H9 (cell line): ENCODE results near the gene WDR48. TPM values are rescaled to one million over a fixed set of nuclear protein-coding genes. Genes with fewer than 3 reads are reported as not detected.

Experiments
- DNase-seq: peaks from one replicate; pipeline ENCODE4 v3.0.0-alpha.2; 2017
- H2AFZ ChIP-seq: one replicate; pipeline ENCODE4 v1.6.1; 2013; ENCODE audit warnings: mild to moderate bottlenecking, low read length, control low read depth, moderate library complexity
- H2AK5ac ChIP-seq: 2 replicates; pipeline ENCODE4 v1.6.1; 2013; ENCODE audit warnings: low read length, control low read depth, mixed read lengths; ENCODE audit not compliant: insufficient read length
- H2BK120ac ChIP-seq: one replicate; pipeline ENCODE4 v1.6.1; 2013; ENCODE audit warnings: low read depth, mild to moderate bottlenecking, low read length, control low read depth, inconsistent platforms; ENCODE audit not compliant: poor library complexity, severe bottlenecking
- H2BK12ac ChIP-seq: 2 replicates; pipeline ENCODE4 v1.6.1; 2013; ENCODE audit warnings: low read length, control low read depth, mixed read lengths, low read depth; ENCODE audit not compliant: insufficient read length
- H2BK15ac ChIP-seq: 2 replicates; pipeline ENCODE4 v1.6.1; 2013; ENCODE audit warnings: low read depth, low read length, control low read depth
- H2BK20ac ChIP-seq: one replicate; pipeline ENCODE4 v1.6.1; 2013; ENCODE audit warnings: low read depth, mild to moderate bottlenecking, low read length, control low read depth, inconsistent platforms; ENCODE audit not compliant: poor library complexity, severe bottlenecking
- H2BK5ac ChIP-seq: 2 replicates; pipeline ENCODE4 v1.6.1; 2013; ENCODE audit warnings: low read length, control low read depth, mixed read lengths; ENCODE audit not compliant: insufficient read length
- H3K14ac ChIP-seq: 2 replicates; pipeline ENCODE4 v1.6.1; 2013; ENCODE audit warnings: low read length, control low read depth; ENCODE audit not compliant: insufficient read depth
- H3K18ac ChIP-seq: 2 replicates; pipeline ENCODE4 v1.6.1; 2013; ENCODE audit warnings: low read depth, mild to moderate bottlenecking, mixed read lengths, low read length, control low read depth; ENCODE audit not compliant: insufficient read length
- H3K23ac ChIP-seq: 2 replicates; pipeline ENCODE4 v1.6.1; 2013; ENCODE audit warnings: low read length, control low read depth, mixed read lengths, low read depth; ENCODE audit not compliant: insufficient read length
- H3K23me2 ChIP-seq: 2 replicates; pipeline ENCODE4 v1.6.1; 2013; ENCODE audit warnings: low read depth, mild to moderate bottlenecking, mixed read lengths, low read length, control low read depth; ENCODE audit not compliant: insufficient read length, poor library complexity, severe bottlenecking
- H3K27ac ChIP-seq: 2 replicates; pipeline ENCODE4 v1.5.1; 2013; ENCODE audit warnings: low read length, control low read depth, mixed read lengths, low read depth; ENCODE audit not compliant: insufficient read length
- H3K27me3 ChIP-seq: 2 replicates; pipeline ENCODE4 v1.6.1; 2013; ENCODE audit warnings: low read length, control low read depth, inconsistent platforms; ENCODE audit not compliant: insufficient read depth
- H3K4ac ChIP-seq: 2 replicates; pipeline ENCODE4 v1.6.1; 2013; ENCODE audit warnings: low read depth, mild to moderate bottlenecking, control low read depth, inconsistent platforms, low read length, moderate library complexity
- H3K4me1 ChIP-seq: 2 replicates; pipeline ENCODE4 v1.6.1; 2013; ENCODE audit warnings: low read length, control low read depth, inconsistent platforms; ENCODE audit not compliant: insufficient read depth
- H3K4me2 ChIP-seq: 2 replicates; pipeline ENCODE4 v1.6.1; 2013; ENCODE audit warnings: low read length, control low read depth, mixed read lengths; ENCODE audit not compliant: insufficient read length, insufficient read depth
- H3K56ac ChIP-seq: 2 replicates; pipeline ENCODE4 v1.6.1; 2013; ENCODE audit warnings: low read depth, mild to moderate bottlenecking, mixed read lengths, low read length, control low read depth; ENCODE audit not compliant: insufficient read length
- H3K79me1 ChIP-seq: 2 replicates; pipeline ENCODE4 v1.6.1; 2013; ENCODE audit warnings: low read depth, mild to moderate bottlenecking, moderate library complexity, low read length, control low read depth, inconsistent platforms; ENCODE audit not compliant: insufficient read depth, poor library complexity, severe bottlenecking
- H3K79me2 ChIP-seq: 2 replicates; pipeline ENCODE4 v1.6.1; 2013; ENCODE audit warnings: low read length, control low read depth, inconsistent platforms; ENCODE audit not compliant: insufficient read depth
- H3K9ac ChIP-seq: 2 replicates; pipeline ENCODE4 v1.6.1; 2013; ENCODE audit warnings: low read length, control low read depth, mixed read lengths; ENCODE audit not compliant: insufficient read length; ENCODE audit errors: extremely low read depth
- H3K9me3 ChIP-seq: one replicate; pipeline ENCODE4 v1.6.1; 2013; ENCODE audit warnings: low read depth, low read length, inconsistent platforms; ENCODE audit not compliant: control insufficient read depth
- H3T11ph ChIP-seq: one replicate; pipeline ENCODE4 v1.6.1; 2013; ENCODE audit warnings: mild to moderate bottlenecking, low read length, control low read depth, inconsistent platforms
- H4K20me1 ChIP-seq: one replicate; pipeline ENCODE4 v1.6.1; 2013; ENCODE audit not compliant: control insufficient read depth, insufficient read length, insufficient read depth
- H4K5ac ChIP-seq: 2 replicates; pipeline ENCODE4 v1.6.1; 2013; ENCODE audit warnings: low read depth, mild to moderate bottlenecking, mixed read lengths, low read length, control low read depth; ENCODE audit not compliant: insufficient read length
- H4K8ac ChIP-seq: replicated peaks from 2 replicates; pipeline ENCODE4 v1.6.1; 2013; ENCODE audit warnings: low read length, control low read depth, mixed read lengths, low read depth; ENCODE audit not compliant: insufficient read length
- H4K91ac ChIP-seq: 2 replicates; pipeline ENCODE4 v1.6.1; 2013; ENCODE audit warnings: low read depth, mild to moderate bottlenecking, moderate library complexity, mixed read lengths, low read length, control low read depth; ENCODE audit not compliant: insufficient read length
- H3K27ac Mint-ChIP-seq, 3 experiments: 2 replicates in 2 of 3; 3 replicates in 1 of 3; pipeline ENCODE4 v1.8.0; 2020 to 2021; ENCODE audit warnings: mixed read lengths in 3 of 3, mild to moderate bottlenecking in 1 of 3, moderate library complexity in 1 of 3
- H3K27me3 Mint-ChIP-seq: 2 replicates; pipeline ENCODE4 v1.8.0; 2021; ENCODE audit warnings: low read depth, mild to moderate bottlenecking, moderate library complexity, mixed read lengths
- H3K36me3 Mint-ChIP-seq, 3 experiments: 2 replicates in 2 of 3; 3 replicates in 1 of 3; pipeline ENCODE4 v1.8.0; 2020 to 2021; ENCODE audit warnings: low read depth in 3 of 3, mixed read lengths in 3 of 3; ENCODE audit not compliant: insufficient read depth in 1 of 3
- H3K4me1 Mint-ChIP-seq, 2 experiments: 2 replicates each; pipeline ENCODE4 v1.8.0; 2020; ENCODE audit warnings: mixed read lengths in 2 of 2
- H3K4me3 Mint-ChIP-seq, 2 experiments: 2 replicates in 1 of 2; 3 replicates in 1 of 2; pipeline ENCODE4 v1.8.0; 2020 to 2021; ENCODE audit warnings: mild to moderate bottlenecking in 2 of 2, mixed read lengths in 2 of 2, moderate library complexity in 1 of 2
- H3K9me3 Mint-ChIP-seq, 2 experiments: 2 replicates in 1 of 2; 3 replicates in 1 of 2; pipeline ENCODE4 v1.8.0; 2020; ENCODE audit warnings: mild to moderate bottlenecking in 2 of 2, mixed read lengths in 2 of 2, moderate library complexity in 1 of 2
- CTCF ChIP-seq: fragments of 200-600 bp; sonication (generic); conservative IDR thresholded peaks from 3 replicates; pipeline ENCODE4 v1.8.0; 2021; ENCODE audit warnings: antibody characterized with exemption, mild to moderate bottlenecking
- WGBS: extraction: QIAGEN DNeasy Blood & Tissue Kit; methylation state at CpG from one replicate; pipeline ENCODE4 v1.1.7; 2013; ENCODE audit warnings: missing lambda C conversion rate, low lambda C conversion rate, mixed read lengths; ENCODE audit not compliant: insufficient read length; ENCODE audit errors: extremely low coverage; 5-methylcytosine and 5-hydroxymethylcytosine counted together
- total RNA-seq: library from RNA; stranded (reverse); gene quantifications from 2 replicates; pipeline ENCODE4 v1.2.1, GENCODE V29; 2021

The WDR48 gene
- total RNA-seq, 1 experiment from 2014 or later: 52.7 TPM

- no peak for DNase-seq
- no peaks in the 10 kb centered on the region for H3K9me3 Mint-ChIP-seq
Observed at GRCh38 chr3:39096775-39097174, 45.0 kb downstream of the WDR48 start.

More at GRCh38 chr3:39096775-39097174, 45.0 kb downstream of the WDR48 start:
- Histone ChIP-seq H4K5ac (no peak overlapping the region), H4K91ac (no peak overlapping the region), H3K79me2 (no peaks in the 10 kb centered on the region), H4K20me1 (no peaks in the 10 kb centered on the region), H3K4ac (no peak overlapping the region), H2BK15ac (no peak overlapping the region), H2AK5ac (no peak overlapping the region), H3K9me3 (no peaks in the 10 kb centered on the region), H2BK20ac (no peak overlapping the region), H3K27me3 (no peaks in the 10 kb centered on the region), H3K79me1 (no peaks in the 10 kb centered on the region), H3K23ac (no peak overlapping the region), H3K14ac (no peak overlapping the region), H2BK120ac (no peak overlapping the region), H3K4me1 (no peaks in the 10 kb centered on the region), H3K23me2 (no peaks in the 10 kb centered on the region), H3K18ac (no peak overlapping the region), H3K9ac (no peak overlapping the region), H3K56ac (no peak overlapping the region), H3K27ac (no peak overlapping the region), H3T11ph (no peak overlapping the region), H3K4me2 (no peak overlapping the region), H2AFZ (no peak overlapping the region), H4K8ac (no peak overlapping the region), H2BK12ac (no peak overlapping the region), H2BK5ac (no peak overlapping the region)
- no CpG with 5 or more reads among the region's 3 CpGs for WGBS
- no peak for TF ChIP-seq CTCF
- Mint-ChIP-seq H3K4me1 (peaks cover 0 to 10% of the 10 kb centered on the region in 2 experiments; a peak in 2 of 4 replicates), H3K4me3 (no peak overlapping the region), H3K36me3 (peaks cover 24 to 66% (median 48%) of the 10 kb centered on the region in 3 experiments; a peak in 6 of 7 replicates), H3K27me3 (no peaks in the 10 kb centered on the region; the same call in 1 of the 2 replicates), H3K27ac (0 out of 7 replicates have a peak overlapping the region, but pooled peaks of 1 of the 3 experiments have one; percentile 75)
